ENCODE data around the gene BNIP3. TPM values are rescaled to one million over a fixed set of nuclear protein-coding genes. Genes with fewer than 3 reads are reported as not detected.
"Not testable (repeated sequence)": the region's sequence is repeated elsewhere in the genome, so short reads cannot be mapped to it uniquely, and the experiment has no call there.

The BNIP3 gene
- total RNA-seq, 1 donor from 2014 or later, result 35.3 TPM

DNA sequence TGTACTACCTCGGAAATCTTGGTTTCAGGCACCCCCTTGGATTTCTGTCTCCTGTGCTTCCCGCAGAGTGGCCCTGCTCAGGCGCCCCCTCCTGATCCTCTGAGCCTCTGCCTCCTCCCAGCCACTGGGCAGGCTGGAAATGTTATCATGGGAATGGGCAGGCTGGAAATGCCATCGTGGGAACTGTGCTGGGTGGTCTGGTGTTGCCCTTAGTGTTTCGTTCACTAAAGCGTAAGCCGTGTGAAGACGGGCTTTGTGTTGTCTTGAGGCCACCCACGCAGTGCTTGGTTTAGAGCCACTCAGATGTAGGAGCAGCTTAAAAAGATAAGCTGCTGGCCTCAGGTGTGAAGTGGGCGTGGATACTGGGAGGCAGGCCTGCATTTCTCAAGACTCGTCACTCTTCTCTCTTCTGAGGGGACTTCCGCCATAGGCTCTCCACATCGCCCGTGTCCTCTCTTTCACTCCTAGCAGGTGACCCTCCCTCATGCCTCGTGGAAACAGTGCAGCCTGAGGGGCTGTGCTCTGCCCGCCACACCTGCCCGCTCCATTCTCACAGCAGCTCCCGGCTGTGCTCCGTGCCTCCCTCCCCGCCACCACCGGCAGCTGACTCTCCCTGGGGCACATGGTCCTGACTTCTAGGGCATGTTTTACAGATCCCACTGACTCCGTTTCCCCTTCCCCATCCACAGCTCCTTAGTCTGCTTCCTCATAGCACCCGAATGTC, 52.4 kb downstream of the BNIP3 start:
- DNase-seq, result no peak

DNA sequence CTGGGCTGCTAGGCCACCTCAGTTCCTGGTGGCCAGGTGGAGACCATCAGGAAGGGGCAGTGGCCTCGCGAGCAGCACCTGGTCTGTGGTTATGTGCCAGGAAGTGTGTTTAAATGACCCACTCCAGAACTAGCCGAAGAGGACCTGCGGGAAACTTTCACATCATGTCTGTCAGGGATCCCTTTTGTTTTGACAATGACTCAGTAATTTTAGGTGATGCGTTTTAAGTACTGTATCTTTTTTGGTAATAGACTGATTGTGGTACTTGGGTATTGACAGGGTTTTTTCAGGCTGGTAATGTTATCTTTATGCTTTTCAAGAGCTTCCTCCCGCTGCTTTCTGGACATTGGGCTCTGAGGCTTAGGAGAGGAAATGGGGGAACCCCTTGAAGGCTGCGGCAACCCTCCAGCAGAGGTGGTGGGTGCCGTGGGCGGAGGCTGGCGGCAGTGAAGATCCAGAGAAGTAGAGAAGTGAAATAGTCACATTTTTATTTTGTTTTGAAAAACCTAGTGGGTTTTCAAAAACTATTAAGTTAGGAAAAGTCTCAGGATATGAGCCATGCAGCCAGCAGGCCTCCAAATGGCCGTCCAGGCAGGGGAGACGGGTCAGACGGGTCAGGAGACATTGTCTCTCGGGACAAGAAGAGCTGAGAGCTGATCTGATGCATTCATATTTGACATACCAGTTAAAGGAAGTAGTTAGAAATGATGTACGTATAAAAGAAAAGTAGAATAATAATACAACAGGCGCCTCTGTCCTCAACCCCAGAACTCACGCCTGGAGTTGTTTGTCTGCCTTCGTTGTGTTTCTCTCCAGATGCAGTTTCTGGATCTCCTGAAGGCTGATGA, 53.3 kb downstream of the BNIP3 start:
- DNase-seq, result no peak

DNA sequence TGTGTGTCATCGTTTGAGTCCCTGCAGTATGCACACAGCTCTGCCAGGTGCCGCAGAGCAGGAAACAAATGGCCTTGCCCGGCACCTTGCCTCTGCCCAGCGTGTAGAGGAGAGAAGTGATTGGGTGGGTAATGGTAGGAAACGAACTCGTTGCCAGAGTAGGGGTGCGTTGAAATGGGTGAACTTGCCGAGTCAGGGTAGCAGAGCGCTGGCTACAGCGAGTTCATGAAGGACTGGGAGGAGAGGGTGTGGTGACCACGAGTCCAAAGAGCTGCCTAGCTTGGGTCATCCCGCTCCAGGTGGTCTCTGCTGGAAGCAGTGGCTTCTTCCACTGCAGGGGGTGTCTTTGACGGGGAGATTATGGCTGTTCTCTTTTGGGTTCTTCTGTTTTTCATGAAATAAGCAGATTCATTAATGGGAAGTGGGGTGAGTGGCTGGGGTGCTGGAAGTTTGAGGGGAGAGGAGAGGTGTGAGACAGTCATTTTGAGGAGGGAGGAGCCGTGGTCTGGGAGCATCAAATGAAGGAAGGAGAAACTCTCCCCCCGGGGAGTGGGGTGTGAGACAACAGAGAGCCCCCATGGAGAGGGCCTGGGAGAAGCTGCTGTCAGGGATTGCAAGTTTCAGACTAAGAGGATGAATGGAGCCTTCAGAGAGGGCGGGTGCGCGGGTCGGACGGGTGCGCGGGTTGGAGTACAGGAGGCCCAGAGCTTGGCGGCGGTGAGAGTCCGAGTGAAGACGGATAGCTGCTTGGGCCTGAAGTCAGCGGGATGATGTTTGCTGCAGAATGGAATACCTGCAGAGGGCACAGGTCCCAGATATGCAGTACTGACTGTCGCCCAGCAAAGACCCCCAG, 54.8 kb downstream of the BNIP3 start:
- DNase-seq, result no peak

DNA sequence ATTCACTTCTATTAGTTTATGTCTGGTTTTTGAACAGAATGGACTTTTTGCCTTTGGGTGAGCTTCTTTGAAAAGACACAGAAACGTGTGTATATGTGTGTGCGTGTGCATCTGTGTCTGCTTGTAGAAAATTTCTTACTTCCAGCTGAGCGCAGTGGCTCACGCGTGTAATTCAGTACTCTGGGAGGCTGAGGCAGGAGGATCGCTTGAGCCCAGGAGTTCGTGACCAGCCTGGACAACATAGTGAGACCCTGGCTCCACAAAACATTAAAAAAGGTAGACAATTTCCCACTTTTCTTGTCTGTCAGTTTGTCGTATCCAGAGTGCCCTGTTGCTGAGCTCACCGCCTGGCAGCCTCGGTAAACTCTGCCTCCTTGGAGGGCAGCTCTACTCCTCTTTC, 55.5 kb downstream of the BNIP3 start:
- no peak for DNase-seq

DNA sequence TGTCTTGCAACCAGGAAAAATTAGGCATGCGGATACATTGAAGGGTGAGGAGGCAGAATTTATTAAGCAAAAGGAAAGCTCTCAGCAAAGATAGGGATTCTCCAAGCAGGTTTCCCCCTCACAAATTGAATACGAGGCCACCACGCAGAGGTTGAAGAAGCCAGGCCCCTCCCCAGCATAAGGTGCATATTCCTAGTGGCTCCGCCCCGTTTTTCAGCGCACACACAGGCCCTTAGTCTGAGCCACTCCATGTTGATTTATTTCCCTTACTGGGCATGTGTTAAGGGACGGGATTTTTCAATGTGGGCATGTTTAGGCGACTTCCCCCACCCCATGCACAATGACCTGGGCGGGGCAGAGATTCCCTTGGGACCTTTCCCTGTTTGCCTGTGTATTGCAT, 56.0 kb downstream of the BNIP3 start:
- DNase-seq, result no peak

DNA sequence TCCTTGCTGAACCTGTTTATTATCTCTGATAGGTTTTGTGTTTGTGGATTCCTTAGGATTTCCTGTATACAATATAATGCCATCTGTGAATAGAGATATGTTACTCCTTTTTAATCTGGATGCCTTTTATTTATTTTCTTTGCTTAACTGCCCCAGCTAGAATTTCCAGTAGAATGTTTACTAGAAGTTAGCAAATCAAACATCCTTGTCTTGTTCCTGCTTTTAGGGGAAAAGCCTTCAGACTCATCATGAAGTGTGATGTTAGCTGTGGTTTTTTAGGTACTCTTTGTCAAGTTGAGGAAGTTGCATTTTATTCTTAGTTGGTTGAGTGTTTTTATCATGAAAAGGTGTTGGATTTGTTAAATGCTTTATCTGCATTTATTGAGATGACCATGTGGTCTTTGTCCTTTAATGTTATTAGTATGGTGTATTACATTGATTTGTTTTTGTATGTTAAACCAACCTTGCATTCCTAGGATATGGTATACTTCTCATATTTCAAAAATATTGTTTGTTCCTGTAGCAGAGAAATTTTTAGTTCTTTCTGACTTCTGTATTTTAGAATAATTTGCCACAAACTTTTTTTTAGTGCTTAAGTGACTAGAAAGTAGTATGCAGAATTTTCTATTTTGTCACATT, 56.6 kb downstream of the BNIP3 start:
- DNase-seq, result no peak

DNA sequence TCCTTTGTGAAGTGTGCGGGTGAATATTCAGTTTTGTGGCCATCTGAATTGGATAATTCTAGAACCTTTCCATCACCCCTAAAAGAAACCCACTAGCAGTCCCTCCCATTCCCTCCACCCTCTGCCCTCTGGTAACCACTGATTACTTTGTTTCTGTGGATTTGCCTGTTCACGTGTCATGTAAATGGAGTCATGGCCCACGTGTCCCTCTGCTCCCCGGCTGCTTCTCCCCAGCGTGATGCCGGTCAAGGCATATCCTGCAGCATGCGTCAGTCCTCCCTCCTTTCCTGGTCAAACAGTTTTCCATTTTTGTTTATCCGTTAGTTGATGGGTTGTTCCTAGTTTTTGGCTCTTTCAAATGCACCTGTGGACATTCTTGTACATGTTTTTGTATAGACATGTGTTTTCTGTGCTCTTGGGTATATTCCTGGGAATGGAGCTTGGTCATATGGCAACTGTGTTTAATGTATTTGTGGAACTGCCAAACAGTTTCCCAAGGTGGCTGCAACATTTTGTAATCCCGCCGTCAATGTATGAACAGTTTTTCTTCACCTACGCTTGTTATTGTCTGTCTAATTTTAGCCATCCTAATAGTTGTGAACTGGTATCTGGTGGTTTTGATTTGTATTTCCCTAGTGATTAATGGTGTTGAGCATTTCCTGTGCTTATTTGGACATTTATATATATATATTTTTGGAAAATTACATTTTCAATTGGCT, 58.5 kb downstream of the BNIP3 start:
- DNase-seq, result no peak

DNA sequence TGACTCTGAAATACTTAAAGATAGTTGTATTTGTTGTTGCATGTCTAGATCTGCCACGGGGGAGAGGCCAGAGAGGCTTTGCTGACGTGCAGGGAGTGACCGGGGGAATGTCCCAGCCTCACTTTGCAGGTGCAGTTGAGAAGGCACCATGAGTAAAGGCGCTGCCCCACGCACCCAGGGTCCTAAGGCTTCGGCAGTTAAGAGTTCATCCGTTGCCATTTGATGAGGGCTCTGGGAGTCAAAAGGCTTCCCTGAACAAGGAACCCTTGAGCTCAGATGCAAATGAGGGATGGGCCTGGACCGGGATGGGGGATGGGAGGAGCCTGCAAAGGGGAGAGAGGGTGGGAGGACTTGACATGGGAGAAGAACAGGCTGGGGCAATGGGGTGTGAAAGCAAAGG, 60.5 kb downstream of the BNIP3 start:
- DNase-seq, result no peak

DNA sequence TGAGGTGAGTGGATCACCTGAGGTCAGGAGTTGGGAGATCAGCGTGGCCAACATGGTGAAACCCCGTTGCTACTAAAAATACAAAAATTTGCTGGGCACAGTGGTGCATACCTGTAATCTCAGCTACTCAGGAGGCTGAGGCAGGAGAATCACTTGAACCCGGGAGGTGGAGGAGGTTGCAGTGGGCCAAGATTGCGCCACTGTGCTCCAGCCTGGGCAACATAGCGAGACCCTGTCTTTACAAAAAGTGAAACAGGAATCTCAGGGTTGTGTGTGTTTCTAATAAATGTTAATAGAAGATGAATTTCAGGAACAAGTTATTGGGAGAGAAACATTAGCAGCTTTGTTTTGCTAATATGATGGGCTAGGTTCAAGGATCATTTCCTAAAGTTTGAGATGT, 61.0 kb downstream of the BNIP3 start:
- no peak for DNase-seq

DNA sequence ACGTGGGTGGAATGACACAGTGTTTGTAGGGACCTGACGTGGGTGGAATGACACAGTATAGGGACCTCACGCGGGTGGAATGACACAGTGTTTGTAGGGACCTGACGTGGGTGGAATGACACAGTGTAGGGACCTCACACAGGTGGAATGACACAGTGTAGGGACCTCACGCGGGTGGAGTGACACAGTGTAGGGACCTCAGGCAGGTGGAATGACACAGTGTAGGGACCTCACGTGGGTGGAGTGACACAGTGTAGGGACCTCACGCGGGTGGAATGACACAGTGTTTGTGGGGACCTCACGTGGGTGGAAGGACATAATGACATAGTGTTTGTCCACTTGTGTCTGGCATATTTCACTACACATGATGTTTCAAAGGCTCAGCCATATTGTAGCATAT, 61.6 kb downstream of the BNIP3 start:
- no peak for DNase-seq

DNA sequence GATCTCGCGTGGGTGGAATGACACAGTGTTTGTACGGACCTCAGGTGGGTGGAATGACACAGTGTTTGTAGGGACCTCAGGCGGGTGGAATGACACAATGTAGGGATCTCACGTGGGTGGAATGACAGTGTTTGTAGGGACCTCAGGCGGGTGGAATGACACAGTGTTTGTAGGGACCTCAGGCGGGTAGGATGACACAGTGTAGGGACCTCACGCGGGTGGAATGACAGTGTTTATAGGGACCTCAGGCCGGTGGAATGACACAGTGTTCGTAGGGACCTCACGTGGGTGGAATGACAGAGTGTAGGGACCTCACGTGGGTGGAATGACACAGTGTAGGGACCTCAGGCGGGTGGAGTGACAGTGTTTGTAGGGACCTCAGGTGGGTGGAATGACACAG, 62.3 kb downstream of the BNIP3 start:
- DNase-seq, result not testable (repeated sequence)

Other genes with a start within 250 kb of the BNIP3 start
- 39.4 TPM for gene PPP2R2D, start 80.9 kb downstream of the BNIP3 start, total RNA-seq
- 0.39 TPM for gene JAKMIP3, start 84.0 kb upstream of the BNIP3 start, total RNA-seq
- gene DPYSL4, start 205.0 kb upstream of the BNIP3 start, total RNA-seq, result 0.99 TPM

All from skin of body (tissue), 2 donors.